HG02938 (cell line): ENCODE measurements around the gene GRIK4.
"Not testable (repeated sequence)": the region's sequence is repeated elsewhere in the genome, so short reads cannot be mapped to it uniquely, and the experiment has no call there.

Source experiments
- ATAC-seq: cut with Tn5 transposase; IDR thresholded peaks from one replicate; pipeline ENCODE4 v1.9.1; 2021; ENCODE audit warnings: mild to moderate bottlenecking, moderate library complexity; ENCODE audit not compliant: unreplicated experiment

GRIK4 gene

GRCh38 chr11:120735035-120735434 is 223.5 kb downstream of the GRIK4 start:
- no peak for ATAC-seq

- no peak for ATAC-seq
Measured at GRCh38 chr11:120738516-120739046, 227.0 kb downstream of the GRIK4 start.

- ATAC-seq: no peak
Measured at GRCh38 chr11:120739780-120740179, 228.2 kb downstream of the GRIK4 start.

- ATAC-seq: no peak
Measured at GRCh38 chr11:120740380-120740779, 228.8 kb downstream of the GRIK4 start.

GRCh38 chr11:120744016-120744994 is 232.8 kb downstream of the GRIK4 start:
- ATAC-seq: no peak

- no peak for ATAC-seq
Measured at GRCh38 chr11:120746376-120746775, 234.8 kb downstream of the GRIK4 start.

GRCh38 chr11:120746836-120747609 is 235.5 kb downstream of the GRIK4 start:
- ATAC-seq: no peak

GRCh38 chr11:120747850-120748814 is 236.6 kb downstream of the GRIK4 start:
- no peak for ATAC-seq

- no peak for ATAC-seq
Measured at GRCh38 chr11:120749395-120749794, 237.8 kb downstream of the GRIK4 start.

- ATAC-seq: no peak
Measured at GRCh38 chr11:120750647-120751549, 239.3 kb downstream of the GRIK4 start.

GRCh38 chr11:120751550-120751949 is 240.0 kb downstream of the GRIK4 start:
- no peak for ATAC-seq

- no peak for ATAC-seq
Measured at GRCh38 chr11:120752668-120753067, 241.1 kb downstream of the GRIK4 start.

GRCh38 chr11:120756931-120757330 is 245.4 kb downstream of the GRIK4 start:
- ATAC-seq: no peak

GRCh38 chr11:120759046-120759445 is 247.5 kb downstream of the GRIK4 start:
- ATAC-seq: no peak

GRCh38 chr11:120765710-120766109 is 254.2 kb downstream of the GRIK4 start:
- not testable (repeated sequence) for ATAC-seq

- no peak for ATAC-seq
Measured at GRCh38 chr11:120766318-120766717, 254.8 kb downstream of the GRIK4 start.

GRCh38 chr11:120768949-120769348 is 257.4 kb downstream of the GRIK4 start:
- no peak for ATAC-seq

GRCh38 chr11:120769906-120770305 is 258.4 kb downstream of the GRIK4 start:
- ATAC-seq: no peak

- ATAC-seq: no peak
Measured at GRCh38 chr11:120771551-120772060, 260.1 kb downstream of the GRIK4 start.
